ENCODE measurements around the gene RPN2. TPM values are rescaled to one million over a fixed set of nuclear protein-coding genes. Genes with fewer than 3 reads are reported as not detected.
A peak's percentile ranks its signal among the peaks of the same experiment; 100 is the strongest.

RPN2 gene
- total and polyA plus RNA-seq, 9 of the 15 experiments (the other 6 are each of a cell fraction or from before 2014, with no cell fraction given) = 168 to 548 (median 325) TPM

GRCh38 chr20:37218976-37219375, 39.8 kb downstream of the RPN2 start:
- H3K9ac ChIP-seq (ENCODE audit: insufficient read depth in 1 of 2, low read depth in 2 of 2, low read length in 2 of 2) = no peak overlapping the region
- POLR2A ChIA-PET = no interaction called here
- intact Hi-C loops (cut with micrococcal nuclease) = no loop called here
- peaks cover 87% of the 10 kb centered on the region for H3K36me3 ChIP-seq (ENCODE audit: control insufficient read depth, insufficient read depth, low read length)
- no peak overlapping the region for H3K4me3 ChIP-seq
- in situ Hi-C loops (cut with MboI) = no loop called here
- TF ChIP-seq ZNF282 (CRISPR knock-in tag; IDR thresholded peaks at IDR 0.05) = no peak
- TF ChIP-seq RBM25 (IDR thresholded peaks at IDR 0.05; ENCODE audit: low read depth, low read length, severe bottlenecking) = peak; percentile 52
- no peak for TF ChIP-seq SMARCA5 (IDR thresholded peaks at IDR 0.05)
- BruUV-seq (replicated peaks) = no TSS peak
- no peak overlapping the region for H3K27ac ChIP-seq (ENCODE audit: extremely low read depth, low read depth, low read length)
- H3K9me3 ChIP-seq (replicated peaks; ENCODE audit: control insufficient read depth, insufficient read depth, low read depth, low read length) = no peaks in the 10 kb centered on the region
- no peaks in the 10 kb centered on the region for H3K27me3 ChIP-seq (ENCODE audit: control insufficient read depth in 2 of 2, insufficient read depth in 2 of 2, low read length in 2 of 2)
- no peak overlapping the region for H2AFZ ChIP-seq (ENCODE audit: low read depth, low read length)
- CTCF ChIA-PET (ENCODE audit: low intra/inter-chr PET ratio) = no interaction called here
- no peaks in the 10 kb centered on the region for H3K79me2 ChIP-seq (ENCODE audit: control insufficient read depth, insufficient read depth, low read length)
- no peak for DNase-seq (ENCODE audit: extremely low read depth in 1 of 4, low spot score in 3 of 4)
- WGBS (ENCODE audit: insufficient coverage, low coverage, missing lambda C conversion rate) = 72% methylated on average over 4 of the region's 4 CpGs
- no peak for FAIRE-seq
- H4K20me1 ChIP-seq (replicated peaks; ENCODE audit: control insufficient read depth, insufficient read depth, low read length) = no peaks in the 10 kb centered on the region
- no peaks in the 10 kb centered on the region for H3K9me1 ChIP-seq (ENCODE audit: control insufficient read depth, insufficient read depth, low read length)
- ATAC-seq = no peak
- H3K4me2 ChIP-seq (ENCODE audit: insufficient read depth, low read length) = no peak overlapping the region
- no peaks in the 10 kb centered on the region for H3K4me1 ChIP-seq (replicated peaks in 1 of 2; ENCODE audit: control insufficient read depth in 2 of 2, insufficient read depth in 2 of 2, low read length in 2 of 2)

- no peak overlapping the region for H3K4me2 ChIP-seq (ENCODE audit: insufficient read depth, low read length)
- H3K36me3 ChIP-seq (ENCODE audit: control insufficient read depth, insufficient read depth, low read length) = peaks cover 88% of the 10 kb centered on the region
- WGBS (ENCODE audit: insufficient coverage, low coverage, missing lambda C conversion rate) = 90% methylated on average over 10 of the region's 10 CpGs
- no peak for TF ChIP-seq DNMT1 (IDR thresholded peaks at IDR 0.05)
- no peak for TF ChIP-seq E2F6 (IDR thresholded peaks at IDR 0.05; ENCODE audit: borderline replicate concordance in 1 of 2, extremely low read depth in 1 of 2, insufficient read depth in 1 of 2, insufficient read length in 1 of 2, low read depth in 1 of 2, low read length in 1 of 2, poor library complexity in 1 of 2, severe bottlenecking in 1 of 2)
- no peak for TF ChIP-seq ADNP (tag; IDR thresholded peaks at IDR 0.05)
- TF ChIP-seq NKRF (IDR thresholded peaks at IDR 0.05; ENCODE audit: borderline replicate concordance) = no peak
- in situ Hi-C loops (cut with MboI) (no loop called here), intact Hi-C loops (cut with micrococcal nuclease) (no loop called here)
- DNase-seq (ENCODE audit: extremely low read depth in 1 of 4, low spot score in 3 of 4) (no peak), ATAC-seq (no peak), FAIRE-seq (peak; percentile 37)
- H4K20me1 ChIP-seq (replicated peaks; ENCODE audit: control insufficient read depth, insufficient read depth, low read length) = no peaks in the 10 kb centered on the region
- ChIA-PET POLR2A (interaction anchor here (1.0 to 1.1 kb wide), 2 partner anchors 21 to 75 kb away, joined by 3 read pairs; no protein-coding TSS in a partner anchor), CTCF (ENCODE audit: low intra/inter-chr PET ratio) (no interaction called here)
- H3K9ac ChIP-seq (ENCODE audit: insufficient read depth in 1 of 2, low read depth in 2 of 2, low read length in 2 of 2) = no peak overlapping the region
- no peak overlapping the region for H3K4me3 ChIP-seq
- no peaks in the 10 kb centered on the region for H3K27me3 ChIP-seq (ENCODE audit: control insufficient read depth in 2 of 2, insufficient read depth in 2 of 2, low read length in 2 of 2)
- H3K9me1 ChIP-seq (ENCODE audit: control insufficient read depth, insufficient read depth, low read length) = no peaks in the 10 kb centered on the region
- no peaks in the 10 kb centered on the region for H3K4me1 ChIP-seq (replicated peaks in 1 of 2; ENCODE audit: control insufficient read depth in 2 of 2, insufficient read depth in 2 of 2, low read length in 2 of 2)
- no TSS peak for BruUV-seq (replicated peaks)
- H3K27ac ChIP-seq (ENCODE audit: extremely low read depth, low read depth, low read length) = no peak overlapping the region
- no peak overlapping the region for H2AFZ ChIP-seq (ENCODE audit: low read depth, low read length)
- no peaks in the 10 kb centered on the region for H3K9me3 ChIP-seq (replicated peaks; ENCODE audit: control insufficient read depth, insufficient read depth, low read depth, low read length)
- H3K79me2 ChIP-seq (ENCODE audit: control insufficient read depth, insufficient read depth, low read length) = no peaks in the 10 kb centered on the region
Measured at GRCh38 chr20:37219751-37220668, 40.9 kb downstream of the RPN2 start.
